Measurements from ENCODE around the gene SYN1.

- no peak for TF ChIP-seq TAF1 (IDR thresholded peaks at IDR 0.05; ENCODE audit: low read depth)
- no peak for TF ChIP-seq CTCF (IDR thresholded peaks at IDR 0.05; ENCODE audit: poor library complexity, severe bottlenecking)
- TF ChIP-seq EP300 (conservative IDR thresholded peaks at IDR 0.05; ENCODE audit: poor library complexity, severe bottlenecking) = no peak
- no peak for TF ChIP-seq EZH2 (IDR thresholded peaks at IDR 0.05; ENCODE audit: borderline replicate concordance, insufficient read depth, low read length, poor library complexity, severe bottlenecking)
- no peak for TF ChIP-seq POLR2AphosphoS5 (IDR thresholded peaks at IDR 0.05)
- TF ChIP-seq RAD21 (conservative IDR thresholded peaks at IDR 0.05) = no peak
- no peak for TF ChIP-seq MXI1 (conservative IDR thresholded peaks at IDR 0.05; ENCODE audit: poor library complexity, severe bottlenecking)
- TF ChIP-seq SMC3 (conservative IDR thresholded peaks at IDR 0.05; ENCODE audit: poor library complexity) = no peak
These were observed 29.6 kb upstream of the SYN1 start for GRCh38 chrX:47649271-47649670.
